ENCODE measurements around the gene TRIM40. TPM values are rescaled to one million over a fixed set of nuclear protein-coding genes. Genes with fewer than 3 reads are reported as not detected.

Gene TRIM40
- total RNA-seq, 1 donor from 2014 or later: not detected

DNA sequence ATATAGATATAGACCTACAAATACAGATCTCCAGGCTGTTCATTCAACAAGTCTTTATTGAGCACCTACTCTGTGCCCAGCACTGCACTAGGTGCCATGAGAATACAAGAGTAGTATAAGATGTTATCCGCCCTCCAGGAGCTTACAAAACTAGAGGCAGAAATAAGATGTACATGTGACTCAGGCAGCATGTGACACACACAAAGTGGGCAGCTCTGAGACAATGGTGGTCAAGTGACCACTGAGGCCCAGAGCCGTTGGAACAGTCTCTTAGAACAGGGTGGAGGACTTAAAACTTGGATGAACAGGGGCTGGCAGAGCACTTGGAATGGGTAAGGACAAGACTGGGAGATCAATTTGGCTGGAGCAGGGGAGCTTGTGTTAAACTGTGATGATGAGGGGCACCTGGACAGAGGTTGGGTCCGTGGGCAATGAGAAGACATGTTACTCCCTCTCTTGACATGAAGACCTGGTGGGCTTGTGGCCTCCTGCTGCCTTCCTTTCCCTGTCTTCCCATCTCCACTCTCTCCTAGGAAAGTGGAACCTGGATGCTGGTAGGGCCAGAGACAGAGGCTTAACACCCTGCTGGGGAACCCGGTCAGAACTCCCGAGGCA is 48.6 kb downstream of the TRIM40 start:
- TF ChIP-seq, protein P1, sequence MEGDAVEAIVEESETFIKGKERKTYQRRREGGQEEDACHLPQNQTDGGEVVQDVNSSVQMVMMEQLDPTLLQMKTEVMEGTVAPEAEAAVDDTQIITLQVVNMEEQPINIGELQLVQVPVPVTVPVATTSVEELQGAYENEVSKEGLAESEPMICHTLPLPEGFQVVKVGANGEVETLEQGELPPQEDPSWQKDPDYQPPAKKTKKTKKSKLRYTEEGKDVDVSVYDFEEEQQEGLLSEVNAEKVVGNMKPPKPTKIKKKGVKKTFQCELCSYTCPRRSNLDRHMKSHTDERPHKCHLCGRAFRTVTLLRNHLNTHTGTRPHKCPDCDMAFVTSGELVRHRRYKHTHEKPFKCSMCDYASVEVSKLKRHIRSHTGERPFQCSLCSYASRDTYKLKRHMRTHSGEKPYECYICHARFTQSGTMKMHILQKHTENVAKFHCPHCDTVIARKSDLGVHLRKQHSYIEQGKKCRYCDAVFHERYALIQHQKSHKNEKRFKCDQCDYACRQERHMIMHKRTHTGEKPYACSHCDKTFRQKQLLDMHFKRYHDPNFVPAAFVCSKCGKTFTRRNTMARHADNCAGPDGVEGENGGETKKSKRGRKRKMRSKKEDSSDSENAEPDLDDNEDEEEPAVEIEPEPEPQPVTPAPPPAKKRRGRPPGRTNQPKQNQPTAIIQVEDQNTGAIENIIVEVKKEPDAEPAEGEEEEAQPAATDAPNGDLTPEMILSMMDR (IDR thresholded peaks at IDR 0.05; ENCODE audit: unreplicated experiment): no peak
- Mint-ChIP-seq H3K9me3 (ENCODE audit: low read depth) (peaks cover 9% of the 10 kb centered on the region), H3K27ac (no peak overlapping the region), H3K36me3 (ENCODE audit: insufficient read depth) (peaks cover 21% of the 10 kb centered on the region), H3K27me3 (no peaks in the 10 kb centered on the region), H3K4me3 (ENCODE audit: low read depth) (no peak overlapping the region), H3K4me1 (ENCODE audit: low read depth) (no peaks in the 10 kb centered on the region)
- no peak for DNase-seq (ENCODE audit: low spot score, unreplicated experiment)

DNA sequence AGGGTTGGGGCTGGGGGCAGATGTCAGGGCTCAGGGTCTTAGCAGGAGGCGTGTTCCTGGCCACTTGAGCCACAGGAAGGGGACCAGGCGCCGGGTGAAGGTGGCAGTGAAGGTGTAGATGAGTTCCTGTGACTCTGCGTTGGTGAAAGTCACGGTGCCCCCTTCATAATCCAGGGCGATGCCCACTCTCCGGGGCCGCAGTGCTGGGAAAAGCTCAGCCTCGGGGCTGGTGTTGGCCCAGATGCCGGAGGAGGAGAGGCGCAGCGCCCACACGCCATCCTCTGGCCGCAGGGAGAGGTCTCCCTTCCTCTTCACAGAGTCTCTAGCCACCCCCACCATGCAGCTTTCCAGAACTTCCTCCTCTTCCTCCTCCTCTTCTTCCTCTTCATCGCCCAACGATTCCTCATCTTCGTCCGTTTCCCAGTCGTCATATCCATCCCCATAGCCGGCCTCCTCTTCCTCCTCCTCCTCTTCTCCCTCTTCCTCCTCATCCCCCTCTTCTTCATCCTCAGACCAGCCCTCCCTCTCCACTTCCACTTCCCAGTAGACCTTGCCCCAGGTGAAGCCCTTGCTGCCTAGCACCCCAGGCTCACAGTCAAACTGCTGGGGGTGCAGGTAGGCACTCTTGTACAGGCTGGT is 50.0 kb downstream of the TRIM40 start:
- no peak for DNase-seq (ENCODE audit: low spot score, unreplicated experiment)
- Mint-ChIP-seq H3K36me3 (ENCODE audit: insufficient read depth) (peaks cover 27% of the 10 kb centered on the region), H3K27ac (no peak overlapping the region), H3K27me3 (no peaks in the 10 kb centered on the region), H3K9me3 (ENCODE audit: low read depth) (peaks cover 2% of the 10 kb centered on the region), H3K4me1 (ENCODE audit: low read depth) (no peaks in the 10 kb centered on the region), H3K4me3 (ENCODE audit: low read depth) (no peak overlapping the region)
- TF ChIP-seq, protein P1 (IDR thresholded peaks at IDR 0.05; ENCODE audit: unreplicated experiment): no peak

DNA sequence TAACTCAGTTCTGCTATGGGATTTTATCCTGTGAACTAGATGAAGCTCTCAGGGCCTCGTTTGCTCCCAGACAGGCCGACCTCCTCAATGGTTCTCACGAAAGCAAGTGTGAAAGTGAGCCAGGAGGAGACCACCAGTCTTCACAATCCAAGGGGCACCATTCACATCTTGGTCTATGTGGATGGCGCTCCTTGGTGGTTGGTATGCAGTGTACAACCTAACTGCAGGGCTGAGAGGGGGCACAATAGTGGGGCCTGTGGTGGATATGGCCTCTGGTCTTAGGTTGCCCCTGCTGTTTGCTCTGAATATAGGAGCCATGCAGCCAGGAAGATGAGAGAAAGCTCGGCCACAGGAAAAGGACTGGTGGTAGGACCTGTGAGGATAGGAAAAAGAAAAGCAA is 52.6 kb downstream of the TRIM40 start:
- Mint-ChIP-seq H3K27me3 (no peaks in the 10 kb centered on the region), H3K9me3 (ENCODE audit: low read depth) (no peaks in the 10 kb centered on the region), H3K36me3 (ENCODE audit: insufficient read depth) (peaks cover 32% of the 10 kb centered on the region), H3K4me3 (ENCODE audit: low read depth) (no peak overlapping the region), H3K27ac (no peak overlapping the region), H3K4me1 (ENCODE audit: low read depth) (no peaks in the 10 kb centered on the region)
- DNase-seq (ENCODE audit: low spot score, unreplicated experiment): no peak
- TF ChIP-seq, protein P1 (IDR thresholded peaks at IDR 0.05; ENCODE audit: unreplicated experiment): no peak

DNA sequence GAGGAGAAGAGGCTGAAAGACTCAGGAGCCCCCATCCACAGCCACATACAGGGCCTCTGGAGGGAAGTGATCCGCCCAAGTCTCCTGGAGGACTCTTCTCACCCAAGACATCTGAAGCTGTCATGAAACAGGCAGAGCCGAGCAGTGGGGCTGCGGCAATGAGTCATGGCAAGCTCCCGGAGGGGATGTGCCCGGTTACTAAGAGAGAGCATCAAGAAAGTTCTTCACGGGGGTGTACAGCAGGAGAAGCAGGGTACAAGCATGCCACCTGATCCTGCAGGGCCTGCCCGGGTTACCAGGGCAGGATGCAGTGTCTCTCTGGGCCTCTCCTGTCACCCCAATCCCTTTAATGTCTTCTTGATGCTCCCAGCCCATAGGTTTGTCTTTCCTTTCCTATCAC is 56.1 kb downstream of the TRIM40 start:
- Mint-ChIP-seq H3K36me3 (ENCODE audit: insufficient read depth) (peaks cover 23% of the 10 kb centered on the region), H3K9me3 (ENCODE audit: low read depth) (no peaks in the 10 kb centered on the region), H3K4me1 (ENCODE audit: low read depth) (no peaks in the 10 kb centered on the region), H3K4me3 (ENCODE audit: low read depth) (no peak overlapping the region), H3K27me3 (no peaks in the 10 kb centered on the region), H3K27ac (no peak overlapping the region)
- DNase-seq (ENCODE audit: low spot score, unreplicated experiment): no peak
- TF ChIP-seq, protein P1 (IDR thresholded peaks at IDR 0.05; ENCODE audit: unreplicated experiment): no peak

DNA sequence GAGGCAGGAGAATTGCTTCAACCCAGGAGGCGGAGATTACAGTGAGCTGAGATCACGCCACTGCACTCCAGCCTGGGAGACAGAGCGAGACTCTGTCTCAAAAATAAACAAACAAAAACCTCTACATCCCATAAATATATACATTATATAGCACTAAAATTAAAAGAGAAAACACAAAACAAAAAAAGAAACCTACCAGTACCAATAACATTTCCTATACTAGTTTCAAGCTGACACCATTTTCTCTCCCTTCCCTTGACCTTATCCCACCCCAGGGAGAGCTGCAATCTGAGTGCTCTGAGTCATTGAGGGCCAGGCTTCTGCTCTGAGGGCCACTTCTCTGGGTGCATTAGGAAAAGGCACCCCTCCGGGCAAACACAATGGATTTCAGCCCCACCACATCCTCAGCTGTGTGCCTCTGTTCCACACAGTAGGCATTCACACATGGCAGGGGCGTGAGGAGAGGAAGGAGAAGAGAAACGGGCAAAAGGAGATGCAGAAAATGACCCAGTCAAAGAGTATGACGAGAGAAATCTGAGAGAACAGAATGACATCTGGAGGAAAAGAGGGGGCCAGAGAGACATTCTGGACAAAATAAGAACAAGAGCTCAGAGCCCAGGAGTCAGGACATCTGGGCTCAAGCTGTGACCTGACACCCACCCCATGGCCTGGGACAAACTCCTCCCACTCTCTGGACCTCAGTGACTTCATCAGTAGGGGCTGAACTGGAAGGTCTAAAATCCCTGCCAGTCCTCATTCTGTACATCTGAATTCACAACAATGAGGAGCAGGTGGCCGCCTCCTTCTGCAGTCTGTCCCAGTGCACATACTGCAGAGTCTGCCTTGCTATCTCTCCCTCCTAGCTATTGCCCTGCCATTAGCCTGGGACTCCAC is 59.1 kb downstream of the TRIM40 start:
- DNase-seq (ENCODE audit: low spot score, unreplicated experiment): no peak
- Mint-ChIP-seq H3K27me3 (no peaks in the 10 kb centered on the region), H3K27ac (no peak overlapping the region), H3K4me3 (ENCODE audit: low read depth) (no peak overlapping the region), H3K36me3 (ENCODE audit: insufficient read depth) (peaks cover 21% of the 10 kb centered on the region), H3K4me1 (ENCODE audit: low read depth) (no peaks in the 10 kb centered on the region), H3K9me3 (ENCODE audit: low read depth) (no peaks in the 10 kb centered on the region)
- TF ChIP-seq, protein P1 (IDR thresholded peaks at IDR 0.05; ENCODE audit: unreplicated experiment): no peak
